ENCODE results near the gene PHKA2.

The PHKA2 gene

DNA sequence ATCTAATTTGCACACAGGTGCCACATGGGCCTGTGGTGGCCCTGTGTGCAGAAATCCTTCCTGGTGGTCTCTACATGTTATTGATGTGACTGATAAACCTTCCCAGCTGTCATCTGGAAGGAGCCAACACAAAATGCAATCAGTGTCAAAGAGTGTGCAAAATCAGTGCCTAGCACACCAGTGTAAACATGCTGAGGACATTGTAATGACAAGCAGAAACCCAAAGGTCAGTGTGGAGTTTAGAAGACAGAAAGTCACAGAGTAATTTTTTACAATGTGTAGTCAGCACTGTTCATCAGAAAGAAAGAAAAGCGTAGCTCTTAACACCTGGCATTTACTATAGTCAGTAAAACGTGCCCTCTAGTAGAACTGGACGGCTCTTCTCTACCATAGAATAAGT, 50.3 kb downstream of the PHKA2 start:
- no peak for DNase-seq (ENCODE audit: low read depth)

DNA sequence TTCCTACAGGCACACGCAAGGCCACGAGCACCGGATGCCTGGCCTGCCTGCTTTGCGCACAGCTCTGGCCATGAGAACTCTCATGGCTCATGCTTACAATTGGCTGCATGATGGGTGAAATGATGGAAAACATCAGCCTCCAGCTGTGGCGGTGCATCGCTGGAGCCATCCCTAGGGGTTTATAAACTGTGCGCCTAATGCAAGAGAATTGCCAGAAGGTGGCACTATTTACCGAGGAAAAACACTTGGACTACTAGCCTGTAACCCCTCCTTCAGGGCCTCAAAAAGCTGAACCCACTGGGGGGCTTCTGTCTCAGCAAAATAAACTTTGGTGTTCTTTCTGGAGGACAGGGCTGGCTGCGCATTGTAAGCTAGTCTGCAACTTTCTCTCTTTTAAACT, 51.9 kb downstream of the PHKA2 start:
- DNase-seq (ENCODE audit: low read depth), result no peak

DNA sequence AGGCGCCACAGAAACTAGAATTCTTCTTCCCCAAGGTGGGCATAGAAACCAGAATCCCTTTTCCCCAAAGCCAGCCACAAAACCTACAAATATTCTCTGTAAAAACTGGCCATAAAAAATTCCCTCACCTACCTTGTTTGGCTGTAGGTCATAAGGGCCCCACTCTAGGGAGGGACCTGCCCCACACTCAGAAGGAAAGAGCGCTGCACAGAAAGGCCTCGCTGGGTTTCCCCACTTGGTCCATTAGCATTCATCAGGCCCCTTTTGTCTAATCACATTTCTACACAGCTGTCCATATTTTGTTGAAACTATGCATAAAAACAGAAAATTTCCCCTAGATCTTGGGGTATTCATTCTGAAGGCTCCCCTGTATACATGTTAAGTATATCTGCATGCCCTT, 54.1 kb downstream of the PHKA2 start:
- DNase-seq (ENCODE audit: low read depth), result no peak

DNA sequence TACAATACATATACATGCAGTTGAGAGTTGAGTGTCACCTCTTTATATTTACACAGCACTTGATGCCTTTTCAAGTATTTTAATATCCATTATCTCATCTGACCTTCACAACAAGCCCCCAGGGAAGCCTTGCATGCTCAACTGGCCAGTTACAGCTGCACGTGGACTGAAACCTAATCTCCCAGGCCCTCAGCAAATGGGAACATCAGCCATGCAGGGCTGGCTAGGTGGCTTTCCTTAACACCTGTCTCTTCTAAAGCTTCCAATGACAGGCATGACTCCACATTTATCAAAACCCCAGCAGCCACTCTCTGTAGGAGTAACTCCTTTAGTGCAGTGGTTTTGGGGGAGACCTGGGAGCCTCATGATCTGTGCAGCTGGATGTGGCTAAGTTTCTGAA, 56.4 kb downstream of the PHKA2 start:
- DNase-seq (ENCODE audit: low read depth), result no peak

DNA sequence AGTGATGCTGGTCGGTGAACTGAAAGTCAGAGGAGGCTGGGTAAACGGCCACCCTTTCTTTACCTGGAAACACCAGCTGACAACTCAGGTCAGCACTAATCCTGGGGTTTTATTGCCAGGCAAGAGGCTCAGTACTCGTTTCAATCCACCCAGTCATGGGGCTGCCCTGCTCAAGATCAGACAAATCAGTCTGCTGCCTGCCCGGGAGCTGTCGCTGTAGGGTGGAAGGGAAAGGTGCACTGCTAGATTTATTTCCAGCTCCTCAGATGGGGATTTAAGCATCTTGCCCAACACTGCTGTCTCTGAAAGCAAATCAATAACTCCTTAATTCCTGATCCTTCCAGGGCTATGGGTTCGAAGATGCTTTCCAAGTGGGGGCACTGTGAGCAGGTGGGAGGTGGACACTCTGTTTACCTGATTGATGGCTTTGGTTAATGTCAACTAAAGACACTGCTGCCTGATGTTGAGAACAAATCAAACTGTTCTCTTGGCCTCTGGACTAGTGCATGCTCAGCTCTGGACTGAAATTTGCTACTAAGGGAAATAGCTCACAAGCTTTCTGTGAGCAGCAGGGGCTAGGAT, 59.3 kb downstream of the PHKA2 start:
- DNase-seq (ENCODE audit: low read depth), result no peak

DNA sequence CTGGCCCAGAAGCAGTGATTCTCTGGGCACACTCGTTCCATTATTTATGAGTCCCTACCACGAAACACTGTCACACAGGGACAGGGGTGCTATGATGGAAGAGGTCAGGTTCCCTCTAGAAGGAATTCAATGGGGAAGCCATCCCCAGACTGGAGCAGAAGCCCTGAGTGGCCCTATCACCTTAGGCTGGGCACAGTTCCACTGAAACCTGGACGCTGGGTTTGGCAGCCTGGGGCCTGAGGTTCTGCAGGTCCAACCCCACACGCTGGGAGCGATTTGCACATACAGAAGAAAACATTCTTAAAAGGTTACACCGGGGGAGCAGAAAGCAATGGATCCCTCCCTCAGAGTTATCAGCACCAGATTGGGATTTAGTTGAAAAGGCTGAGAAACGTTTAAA, 63.3 kb downstream of the PHKA2 start:
- no peak for DNase-seq (ENCODE audit: low read depth)

DNA sequence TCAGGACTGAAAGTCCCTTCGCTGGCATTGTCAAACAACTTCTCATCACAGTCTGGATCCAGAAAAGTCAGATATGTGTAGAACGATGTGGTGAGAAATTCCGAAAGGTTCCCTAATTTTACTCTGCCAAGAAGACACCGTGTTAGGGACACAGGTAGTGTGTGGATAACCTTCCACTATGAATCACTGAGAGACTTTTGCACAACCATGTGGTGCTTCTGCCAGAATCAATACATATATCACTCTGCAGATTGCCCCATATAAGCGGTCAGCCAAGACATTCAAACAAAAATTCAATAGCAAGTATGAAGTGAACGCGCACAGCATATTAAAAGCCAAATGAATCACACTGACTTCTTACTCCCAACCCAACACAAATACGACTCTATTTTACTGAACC, 63.8 kb downstream of the PHKA2 start:
- DNase-seq (ENCODE audit: low read depth), result no peak

DNA sequence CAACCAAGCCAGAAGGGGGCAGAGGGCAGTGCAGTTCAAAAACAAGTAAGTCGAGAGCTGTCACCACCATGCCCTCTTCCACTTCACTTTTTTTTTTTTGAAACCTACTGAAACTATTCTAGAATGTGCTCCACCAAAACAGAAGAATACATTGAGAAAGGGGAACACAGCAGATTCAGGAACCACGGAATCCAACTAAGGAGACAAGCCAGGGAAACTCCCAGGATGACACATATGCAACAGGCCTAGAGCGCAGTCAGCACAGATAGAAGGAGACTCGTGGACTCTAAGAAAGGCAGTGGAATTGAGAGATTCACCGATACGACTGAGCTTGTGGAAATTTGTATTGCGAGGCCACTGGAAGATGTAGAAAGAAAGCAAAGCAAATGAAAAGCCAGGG, 66.1 kb downstream of the PHKA2 start:
- no peak for DNase-seq (ENCODE audit: low read depth)

DNA sequence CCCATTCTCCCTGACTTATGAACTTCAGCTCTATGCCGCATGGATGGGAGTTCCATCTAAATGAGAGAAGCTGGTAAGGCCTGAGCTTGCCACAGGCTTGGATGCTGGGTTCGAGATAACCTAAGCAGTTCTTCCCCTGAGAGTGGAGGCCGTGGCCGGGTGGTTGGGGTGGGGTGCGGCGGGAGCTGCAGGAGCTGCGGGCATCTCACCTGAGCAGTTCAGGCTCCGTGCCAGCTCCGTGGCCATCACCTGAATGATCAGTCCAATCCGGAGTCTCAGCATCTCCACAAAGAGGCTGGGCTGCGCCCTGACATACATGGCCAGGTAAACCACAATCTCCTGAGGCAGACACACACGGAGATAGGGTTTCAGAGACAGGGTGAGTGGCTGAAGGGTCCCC, 77.6 kb downstream of the PHKA2 start:
- DNase-seq (ENCODE audit: low read depth), result no peak

DNA sequence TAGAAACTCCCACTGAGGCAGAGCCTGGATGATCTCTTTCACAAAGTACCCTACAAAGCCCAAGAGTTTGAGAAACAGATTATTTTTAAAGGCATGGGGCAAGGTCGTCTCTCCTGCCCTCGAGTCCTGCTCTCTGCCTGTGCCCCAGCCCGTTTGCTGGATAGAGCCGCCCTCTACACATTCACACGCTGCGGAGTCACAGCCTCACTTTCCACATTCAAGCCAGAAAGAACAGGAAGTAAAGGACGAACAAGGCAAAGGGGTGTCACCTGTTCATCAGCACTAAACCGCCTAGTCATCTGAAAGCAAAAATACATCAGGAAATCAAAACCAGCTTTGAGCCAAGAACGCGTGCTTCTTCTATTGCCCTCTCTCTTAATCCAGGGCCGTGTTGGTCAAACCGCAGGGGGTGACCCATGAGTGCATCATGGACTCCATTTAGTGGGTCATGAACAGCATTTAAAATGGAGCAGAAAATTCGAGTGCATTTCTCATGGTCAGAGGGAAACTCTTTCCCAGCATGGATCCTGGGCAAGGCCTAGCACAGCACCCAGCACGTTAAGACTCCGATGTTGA, 83.4 kb downstream of the PHKA2 start:
- no peak for DNase-seq (ENCODE audit: low read depth)

DNA sequence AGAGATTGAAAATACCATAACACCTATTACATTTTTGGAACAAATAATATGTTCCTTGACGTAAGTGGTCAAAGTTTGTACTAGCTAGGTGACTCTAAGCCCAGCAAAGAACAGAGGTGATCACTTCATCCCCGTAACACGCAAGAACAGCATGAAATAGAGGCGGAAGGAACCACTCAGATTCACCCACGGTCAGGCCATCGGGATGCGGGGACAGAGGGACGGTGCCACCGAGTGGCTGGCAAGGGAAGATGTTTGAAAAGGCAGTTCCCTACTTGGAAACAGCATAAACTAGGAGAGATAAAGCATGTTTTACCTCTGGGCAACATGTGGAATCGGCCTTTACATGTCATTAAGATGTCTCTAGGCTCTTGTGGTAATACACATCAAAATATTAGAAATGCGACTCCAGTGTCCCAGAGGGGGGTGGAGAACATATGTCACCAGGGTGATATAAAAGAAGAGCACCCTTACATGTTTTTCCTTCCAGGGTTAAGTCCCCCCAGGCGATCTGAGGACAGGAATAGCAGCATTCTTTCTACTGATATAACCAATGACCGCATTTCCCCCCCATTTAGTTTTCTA, 84.0 kb downstream of the PHKA2 start:
- no peak for DNase-seq (ENCODE audit: low read depth)

DNA sequence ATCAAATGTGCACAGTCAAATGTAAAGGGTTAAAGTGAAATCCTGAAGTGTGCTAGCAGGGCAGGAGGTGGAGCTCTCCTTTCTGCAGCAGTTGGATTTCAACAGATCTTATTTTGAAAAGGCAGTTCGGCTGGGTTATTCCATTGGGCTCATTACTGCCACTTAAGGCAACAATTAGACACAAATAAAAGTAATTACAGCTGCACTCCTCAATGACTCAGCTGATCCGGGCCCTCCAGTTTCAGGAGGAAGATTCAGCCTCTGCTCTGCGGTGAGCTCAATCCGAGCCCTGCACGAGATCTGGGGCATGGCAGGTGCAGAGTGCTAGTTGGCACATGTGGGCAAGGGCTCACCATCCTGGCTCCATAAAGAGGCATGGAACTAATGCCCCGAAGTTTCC, 85.4 kb downstream of the PHKA2 start:
- DNase-seq (ENCODE audit: low read depth), result no peak

DNA sequence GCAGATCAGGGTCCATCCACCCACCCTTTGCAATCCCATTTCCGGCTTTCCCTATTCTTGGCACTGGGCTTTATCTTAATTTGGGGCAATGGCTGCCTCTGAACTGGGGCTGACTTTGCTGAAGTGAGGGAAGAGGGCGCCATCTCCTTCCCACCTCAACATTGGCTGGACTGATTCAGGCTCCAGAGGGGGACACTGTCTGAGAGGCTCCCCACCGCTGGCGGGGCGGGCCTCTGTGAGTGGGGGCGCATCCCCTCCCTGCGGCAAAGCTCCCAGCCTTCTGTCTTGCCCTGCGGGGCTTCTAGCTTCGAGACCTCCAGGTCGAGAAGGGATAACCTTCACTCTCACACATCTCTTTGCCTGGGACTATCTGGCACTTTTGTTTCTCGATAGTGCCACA, 85.8 kb downstream of the PHKA2 start:
- DNase-seq (ENCODE audit: low read depth), result no peak

DNA sequence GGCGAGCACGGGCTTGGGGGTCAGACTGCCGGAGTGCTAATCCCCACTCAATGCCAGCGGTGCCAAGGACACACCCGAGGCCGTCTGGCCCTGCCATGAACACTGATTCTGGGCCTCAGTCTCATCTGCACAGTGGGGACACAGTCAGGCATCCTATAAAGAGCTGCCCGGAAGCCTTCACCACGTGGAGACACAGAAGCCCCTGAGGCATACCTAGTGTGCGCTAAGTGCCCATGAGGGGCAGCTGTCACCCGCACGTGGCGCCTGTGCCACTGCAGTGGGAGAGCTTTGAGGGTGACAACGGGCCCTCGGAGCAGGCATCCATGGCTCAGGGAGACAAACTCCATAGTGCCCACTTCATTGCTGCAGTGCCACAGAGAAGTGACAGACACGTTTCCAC, 86.3 kb downstream of the PHKA2 start:
- DNase-seq (ENCODE audit: low read depth), result no peak

DNA sequence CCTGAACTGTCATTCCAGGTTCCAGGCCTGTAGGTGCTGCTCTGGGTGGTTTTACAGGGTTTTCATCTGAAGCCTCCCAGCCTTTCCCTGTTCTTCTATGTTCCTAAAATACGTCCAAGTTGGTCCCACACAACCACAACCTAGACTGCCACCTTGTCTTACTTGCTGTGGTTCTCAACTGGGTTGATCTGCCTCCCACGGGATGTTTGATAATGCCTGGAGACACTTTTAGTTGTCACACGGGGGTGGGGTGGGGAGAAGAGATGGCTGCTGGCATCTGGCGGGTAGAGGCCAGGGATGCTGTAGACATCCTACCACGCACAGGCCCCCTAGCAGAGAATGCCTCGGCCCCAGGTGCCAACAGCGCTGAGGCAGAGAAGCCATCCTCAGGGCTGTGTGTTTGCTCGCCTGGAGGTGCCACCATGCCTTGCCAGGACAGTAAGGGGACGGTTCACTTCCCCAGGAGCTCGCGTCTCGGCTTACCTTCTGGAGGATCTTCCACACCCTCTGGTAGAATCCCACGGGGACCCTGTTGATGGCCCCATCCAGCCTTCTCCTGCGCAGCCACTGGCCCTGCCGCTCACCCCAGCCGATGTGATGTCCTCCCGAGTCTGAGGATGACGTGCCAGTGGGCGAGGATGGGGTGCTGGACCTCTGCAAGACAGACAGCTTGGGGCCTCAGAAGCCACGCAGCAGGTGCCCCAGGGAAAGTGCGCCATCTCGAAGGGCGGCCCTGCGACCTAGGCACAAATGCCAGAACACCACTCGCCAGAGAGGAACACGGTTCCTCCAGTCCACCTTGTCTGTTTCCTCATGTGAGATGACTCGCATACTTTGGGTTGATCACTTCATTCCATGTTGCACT, 87.0 kb downstream of the PHKA2 start:
- no peak for DNase-seq (ENCODE audit: low read depth)

DNA sequence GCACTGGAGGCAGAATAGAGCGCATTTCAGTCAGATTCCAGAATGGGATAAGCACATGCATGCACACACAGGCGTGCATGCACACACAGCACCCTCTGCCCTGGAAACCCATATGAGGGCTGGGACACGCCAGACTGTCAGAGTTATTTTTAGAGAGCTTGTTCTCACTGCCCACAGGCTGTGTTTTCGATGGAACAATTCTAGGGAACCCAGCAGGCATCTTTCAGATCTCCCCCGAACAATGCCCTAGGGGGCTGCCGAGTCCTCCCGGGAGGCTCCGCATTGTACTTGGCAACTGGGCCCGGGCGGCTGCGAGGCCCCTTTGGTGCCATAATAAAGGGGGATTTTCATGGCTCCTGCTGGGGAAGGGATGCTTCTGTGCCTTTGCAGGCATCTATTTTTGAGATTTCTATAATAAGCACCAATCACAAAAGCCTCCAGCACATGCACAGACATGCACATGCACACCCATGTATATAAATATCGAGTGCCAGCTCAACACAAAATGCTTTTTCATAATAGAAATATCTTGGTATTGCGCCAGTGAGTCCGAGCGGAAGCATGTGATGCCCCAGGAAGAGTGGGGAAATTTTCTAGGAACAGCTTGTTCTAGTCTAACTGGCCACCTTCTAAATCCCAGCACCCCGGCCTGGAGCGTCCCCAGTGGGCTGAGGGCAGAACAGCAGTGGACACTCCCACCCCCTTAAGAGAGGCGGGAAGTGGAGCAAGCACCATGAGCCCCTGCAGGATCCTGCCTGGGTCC, 88.5 kb downstream of the PHKA2 start:
- DNase-seq (ENCODE audit: low read depth), result no peak

DNA sequence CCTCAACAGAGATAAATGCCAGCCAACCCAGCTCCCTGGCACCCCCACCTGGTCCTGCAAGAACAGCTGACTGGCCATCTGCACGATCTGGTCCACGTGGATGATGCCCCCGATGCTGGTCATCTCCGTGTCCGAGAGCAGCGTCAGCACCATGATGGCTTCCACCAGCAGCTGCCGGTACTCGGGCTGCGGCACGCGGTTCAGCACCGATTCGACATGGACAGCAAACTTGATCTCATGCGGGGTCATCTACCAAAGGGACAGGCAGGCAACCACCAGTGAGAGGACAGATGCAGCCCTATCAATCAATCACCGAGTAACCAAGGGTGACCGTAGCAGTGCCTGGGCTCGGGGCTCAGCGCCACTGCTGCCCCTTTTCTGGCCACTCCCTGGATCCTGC, 89.8 kb downstream of the PHKA2 start:
- no peak for DNase-seq (ENCODE audit: low read depth)

DNA sequence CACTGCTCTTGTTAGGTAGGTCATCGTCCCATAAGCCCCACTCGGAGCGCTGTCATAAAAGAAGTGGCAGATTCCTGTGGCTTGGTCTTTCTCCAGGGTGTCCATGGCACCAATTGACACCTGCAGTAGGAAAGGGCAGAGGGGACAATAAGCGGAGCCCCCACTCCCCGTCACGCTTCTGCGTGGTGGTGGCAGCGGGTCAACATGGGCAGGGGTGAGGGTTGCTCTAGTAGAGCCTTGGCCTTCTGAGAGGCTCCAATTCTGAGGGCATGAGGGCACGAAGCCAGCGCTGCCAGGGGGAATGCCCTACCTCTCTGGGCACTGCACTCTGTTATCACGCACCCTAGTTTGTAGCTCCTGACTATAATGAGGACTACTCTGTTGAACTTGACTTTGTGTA, 90.4 kb downstream of the PHKA2 start:
- no peak for DNase-seq (ENCODE audit: low read depth)

DNA sequence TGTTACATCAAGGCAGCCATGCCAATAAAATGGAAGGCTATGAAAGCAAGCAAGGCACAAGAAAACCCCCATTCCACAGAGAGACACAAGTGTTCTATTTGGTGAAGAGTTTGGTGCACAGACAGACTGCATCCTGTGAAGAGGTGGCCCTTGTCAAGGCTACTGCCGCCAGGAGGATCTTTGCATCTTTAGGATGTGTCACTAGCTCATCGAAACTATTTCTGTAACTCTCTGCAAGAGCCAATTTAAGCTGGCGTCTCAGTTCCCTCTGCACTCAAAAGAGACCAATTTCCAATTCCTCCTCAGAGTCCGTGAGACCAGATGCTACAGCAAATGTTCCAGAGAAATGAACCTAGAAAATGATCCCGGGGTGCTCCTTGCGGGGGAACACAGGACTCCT, 91.0 kb downstream of the PHKA2 start:
- DNase-seq (ENCODE audit: low read depth), result no peak

DNA sequence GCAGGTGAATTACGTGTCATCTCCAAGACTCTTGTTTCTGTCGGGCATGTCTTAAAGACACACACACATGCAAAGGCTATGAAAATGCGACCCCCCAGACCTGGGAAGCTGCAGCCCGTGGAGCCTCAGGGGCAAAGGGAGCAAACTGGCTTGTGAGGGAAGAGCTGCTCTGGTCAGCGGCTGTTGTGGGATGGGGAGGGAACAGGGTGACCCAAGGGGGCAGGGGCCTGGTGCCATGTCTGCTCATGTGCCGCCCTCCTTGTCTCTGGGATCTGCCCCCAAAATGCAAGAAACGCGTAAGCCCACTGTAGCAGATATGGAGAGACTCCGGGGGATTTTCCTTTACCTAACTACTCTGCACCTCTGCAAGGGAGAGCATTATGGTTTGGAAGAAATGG, 92.4 kb downstream of the PHKA2 start:
- DNase-seq (ENCODE audit: low read depth), result no peak

DNA sequence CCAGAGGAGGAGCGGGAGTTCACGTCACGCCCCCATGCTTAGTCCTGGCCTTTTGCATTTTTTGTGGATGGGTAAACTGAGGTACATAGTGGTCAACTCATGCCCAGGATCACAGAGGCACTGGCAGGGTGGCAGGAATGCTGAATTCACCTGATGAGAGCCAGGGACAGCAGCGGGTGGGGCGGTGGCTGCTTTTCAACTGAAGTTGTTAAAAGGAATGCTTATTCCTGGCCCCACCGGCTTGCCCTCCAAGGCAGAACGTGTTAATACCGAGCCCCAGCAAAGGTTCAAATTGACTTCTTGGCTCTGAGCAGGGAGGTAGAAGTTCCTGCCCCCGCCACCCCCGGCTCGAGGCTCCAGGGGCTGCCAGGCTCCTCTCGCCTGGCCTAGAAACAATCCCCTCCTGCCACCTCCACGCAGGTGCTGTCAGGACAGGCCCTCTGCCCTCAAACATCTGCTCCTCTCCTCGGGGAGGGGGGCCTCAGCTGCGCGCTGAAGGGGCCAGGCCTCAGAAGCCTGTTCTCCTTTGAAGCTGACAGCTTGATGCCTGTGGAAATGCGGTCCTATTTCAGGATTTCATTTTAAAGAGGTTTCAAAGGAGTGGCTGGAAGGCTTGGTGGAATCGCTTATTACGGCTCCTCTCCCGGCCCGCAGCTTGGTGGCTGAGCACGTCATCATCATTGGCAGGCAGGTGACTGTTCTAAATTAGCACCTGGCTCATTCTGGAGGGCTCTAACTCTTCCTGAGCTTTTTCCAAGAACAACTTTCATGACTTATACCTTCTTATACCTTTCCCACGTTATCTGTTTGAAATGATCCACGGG, 93.0 kb downstream of the PHKA2 start:
- no peak for DNase-seq (ENCODE audit: low read depth)

DNA sequence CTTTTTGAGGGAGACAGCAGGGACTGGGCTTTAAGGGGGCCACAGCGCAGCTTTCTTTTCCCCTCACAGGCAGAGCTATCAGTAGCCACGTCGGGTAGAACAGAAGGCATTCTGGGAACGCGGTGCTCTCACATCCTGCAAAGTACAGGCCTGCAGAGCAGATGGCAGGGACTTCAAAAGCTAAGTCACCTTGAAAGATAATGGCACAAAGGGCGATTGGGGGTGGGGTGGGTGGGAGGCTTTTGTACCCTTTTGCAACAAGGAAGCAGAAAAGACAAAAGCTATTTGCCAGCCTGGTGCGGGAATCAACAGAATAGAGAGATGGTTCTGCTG, 93.9 kb downstream of the PHKA2 start:
- DNase-seq (ENCODE audit: low read depth), result no peak
